Glutamatergic neuron (in vitro differentiated cells): ENCODE data around the gene RGMB. TPM values are rescaled to one million over a fixed set of nuclear protein-coding genes. Genes with fewer than 3 reads are reported as not detected.
A peak's percentile ranks its signal among the peaks of the same experiment; 100 is the strongest.

Source experiments
- DNase-seq: peaks from one replicate; pipeline ENCODE4 v3.0.0; 2022
- H3K27ac Mint-ChIP-seq: one replicate; pipeline ENCODE4 v1.8.0; 2020; ENCODE audit warnings: mild to moderate bottlenecking, mixed read lengths, inconsistent platforms; ENCODE audit not compliant: unreplicated experiment
- H3K27me3 Mint-ChIP-seq: one replicate; pipeline ENCODE4 v1.8.0; 2020; ENCODE audit warnings: mild to moderate bottlenecking, moderate library complexity, mixed read lengths, inconsistent platforms; ENCODE audit not compliant: unreplicated experiment
- H3K36me3 Mint-ChIP-seq: one replicate; pipeline ENCODE4 v1.8.0; 2020; ENCODE audit warnings: mild to moderate bottlenecking, mixed read lengths, inconsistent platforms; ENCODE audit not compliant: unreplicated experiment
- H3K4me1 Mint-ChIP-seq: one replicate; pipeline ENCODE4 v1.8.0; 2020; ENCODE audit warnings: mild to moderate bottlenecking, low read depth, mixed read lengths, inconsistent platforms; ENCODE audit not compliant: unreplicated experiment
- H3K4me3 Mint-ChIP-seq: one replicate; pipeline ENCODE4 v1.8.0; 2020; ENCODE audit warnings: mild to moderate bottlenecking, mixed read lengths, inconsistent platforms; ENCODE audit not compliant: unreplicated experiment
- H3K9me3 Mint-ChIP-seq: one replicate; pipeline ENCODE4 v1.8.0; 2020; ENCODE audit warnings: mild to moderate bottlenecking, moderate library complexity, mixed read lengths, inconsistent platforms; ENCODE audit not compliant: unreplicated experiment
- total RNA-seq: library from RNA; stranded (reverse); fragmentation: NEBNext Ultra II Directional; extraction: Animal tissue kit (Norgen Biotek cat#: 25700); gene quantifications from one replicate; pipeline ENCODE4 v1.2.1, GENCODE V29; 2021; ENCODE audit not compliant: unreplicated experiment
- TF ChIP-seq, protein P1 (sequence below): fragments of 200-600 bp; sonication (generic); IDR thresholded peaks from one replicate; pipeline ENCODE4 v1.5.0; 2021; ENCODE audit not compliant: partially characterized antibody, unreplicated experiment

Gene RGMB
- total RNA-seq, 1 donor from 2014 or later, result 95.9 TPM

DNA sequence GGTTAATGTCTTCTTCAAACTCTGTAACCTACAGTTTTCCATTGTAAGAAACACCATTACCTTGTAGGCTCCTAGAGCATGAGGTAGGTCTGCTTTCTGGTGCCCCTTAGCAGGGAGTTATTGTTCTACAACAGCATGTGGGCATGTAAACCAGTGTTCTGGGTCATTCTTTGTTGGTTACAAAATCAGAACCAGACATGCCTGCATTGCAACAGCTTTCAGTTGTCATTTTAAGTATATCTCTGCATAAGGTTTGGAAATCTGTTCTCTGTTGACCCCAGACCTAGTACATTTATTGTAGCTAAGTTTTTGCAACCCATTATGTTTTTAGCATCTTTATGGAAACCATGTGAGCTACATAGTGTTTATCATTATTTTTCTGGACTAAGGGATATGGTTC is 10.9 kb downstream of the RGMB start:
- no peak for DNase-seq
- TF ChIP-seq, protein P1, sequence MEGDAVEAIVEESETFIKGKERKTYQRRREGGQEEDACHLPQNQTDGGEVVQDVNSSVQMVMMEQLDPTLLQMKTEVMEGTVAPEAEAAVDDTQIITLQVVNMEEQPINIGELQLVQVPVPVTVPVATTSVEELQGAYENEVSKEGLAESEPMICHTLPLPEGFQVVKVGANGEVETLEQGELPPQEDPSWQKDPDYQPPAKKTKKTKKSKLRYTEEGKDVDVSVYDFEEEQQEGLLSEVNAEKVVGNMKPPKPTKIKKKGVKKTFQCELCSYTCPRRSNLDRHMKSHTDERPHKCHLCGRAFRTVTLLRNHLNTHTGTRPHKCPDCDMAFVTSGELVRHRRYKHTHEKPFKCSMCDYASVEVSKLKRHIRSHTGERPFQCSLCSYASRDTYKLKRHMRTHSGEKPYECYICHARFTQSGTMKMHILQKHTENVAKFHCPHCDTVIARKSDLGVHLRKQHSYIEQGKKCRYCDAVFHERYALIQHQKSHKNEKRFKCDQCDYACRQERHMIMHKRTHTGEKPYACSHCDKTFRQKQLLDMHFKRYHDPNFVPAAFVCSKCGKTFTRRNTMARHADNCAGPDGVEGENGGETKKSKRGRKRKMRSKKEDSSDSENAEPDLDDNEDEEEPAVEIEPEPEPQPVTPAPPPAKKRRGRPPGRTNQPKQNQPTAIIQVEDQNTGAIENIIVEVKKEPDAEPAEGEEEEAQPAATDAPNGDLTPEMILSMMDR, result no peak
- Mint-ChIP-seq H3K36me3 (no peaks in the 10 kb centered on the region), H3K4me1 (peaks cover 31% of the 10 kb centered on the region), H3K27ac (no peak overlapping the region), H3K9me3 (no peaks in the 10 kb centered on the region), H3K27me3 (no peaks in the 10 kb centered on the region), H3K4me3 (peak overlapping the region; percentile 4)

- Mint-ChIP-seq H3K27ac (no peak overlapping the region), H3K9me3 (no peaks in the 10 kb centered on the region), H3K36me3 (no peaks in the 10 kb centered on the region), H3K4me3 (peak overlapping the region; percentile 28), H3K4me1 (peaks cover 39% of the 10 kb centered on the region), H3K27me3 (no peaks in the 10 kb centered on the region)
- DNase-seq, result no peak
- TF ChIP-seq, protein P1, result no peak
Measured at GRCh38 chr5:98785244-98785643, 11.8 kb downstream of the RGMB start.

GRCh38 chr5:98786191-98786853 is 12.9 kb downstream of the RGMB start:
- H3K27ac Mint-ChIP-seq, result no peak overlapping the region
- no peaks in the 10 kb centered on the region for H3K9me3 Mint-ChIP-seq
- H3K4me3 Mint-ChIP-seq, result no peak overlapping the region
- TF ChIP-seq, protein P1, result no peak
- H3K4me1 Mint-ChIP-seq, result peaks cover 50% of the 10 kb centered on the region
- H3K27me3 Mint-ChIP-seq, result no peaks in the 10 kb centered on the region
- no peaks in the 10 kb centered on the region for H3K36me3 Mint-ChIP-seq
- DNase-seq, result no peak

DNA sequence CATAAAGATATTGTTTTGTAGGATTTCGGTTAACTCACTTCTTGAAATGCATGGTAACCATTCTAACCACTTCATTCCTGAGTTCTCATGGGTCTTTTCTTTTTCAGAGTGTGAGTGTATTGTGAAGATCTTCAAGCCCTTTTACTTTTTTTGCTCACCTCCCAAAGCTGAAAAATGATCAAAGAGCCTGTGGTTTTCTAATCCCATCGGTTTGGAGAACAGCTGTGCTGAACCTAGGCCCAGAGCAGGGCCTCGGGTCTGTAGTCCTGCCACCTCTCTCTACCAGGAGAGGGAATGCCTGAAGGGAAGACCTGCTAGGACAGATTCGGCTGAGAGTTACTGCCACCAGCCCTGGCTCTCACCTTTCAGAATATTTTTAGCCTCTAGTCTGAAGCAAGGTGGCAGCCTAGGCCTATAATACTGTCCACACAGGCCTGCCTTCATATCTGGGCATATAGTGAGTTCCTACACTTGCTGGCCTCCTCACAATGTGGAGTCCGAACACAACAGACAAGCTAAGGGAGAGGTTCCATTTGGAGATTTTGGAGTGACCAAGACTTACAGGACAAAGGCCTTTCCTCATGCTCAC is 13.8 kb downstream of the RGMB start:
- Mint-ChIP-seq H3K27ac (no peak overlapping the region), H3K27me3 (no peaks in the 10 kb centered on the region), H3K36me3 (no peaks in the 10 kb centered on the region), H3K9me3 (no peaks in the 10 kb centered on the region), H3K4me1 (peaks cover 50% of the 10 kb centered on the region), H3K4me3 (no peak overlapping the region)
- TF ChIP-seq, protein P1, result no peak
- no peak for DNase-seq

DNA sequence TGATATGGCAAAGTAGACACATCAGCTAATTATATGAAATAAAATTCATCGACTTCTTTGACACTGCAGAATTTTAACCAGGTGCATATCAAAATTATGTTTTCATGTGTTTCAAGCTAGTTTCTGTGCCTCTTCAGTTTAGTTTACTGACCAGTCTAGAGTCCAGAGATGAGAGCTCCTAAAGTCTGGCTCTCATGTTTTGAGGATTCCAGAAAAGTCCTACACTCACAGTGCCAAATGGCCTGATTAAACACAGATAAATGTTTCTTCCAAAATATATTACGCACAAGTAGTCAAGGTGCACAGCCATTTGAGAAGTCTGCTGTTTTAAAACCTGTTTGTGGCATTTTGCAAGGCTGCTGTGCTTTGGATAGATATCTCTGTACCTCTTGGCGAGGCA is 15.6 kb downstream of the RGMB start:
- DNase-seq, result no peak
- Mint-ChIP-seq H3K27me3 (no peaks in the 10 kb centered on the region), H3K4me3 (peak overlapping the region; percentile 53), H3K27ac (no peak overlapping the region), H3K4me1 (peaks cover 46% of the 10 kb centered on the region), H3K36me3 (no peaks in the 10 kb centered on the region), H3K9me3 (no peaks in the 10 kb centered on the region)
- TF ChIP-seq, protein P1, result no peak
